Activated CD8-positive, alpha-beta memory T cell treated with anti-CD3 and anti-CD28 coated beads for 24 hours (primary cell): Measurements from ENCODE around the gene CAPN5.

ENCODE experiments used
- DNase-seq: peaks from one replicate; pipeline ENCODE4 v3.0.0-alpha.2; 2020

The CAPN5 gene

DNA sequence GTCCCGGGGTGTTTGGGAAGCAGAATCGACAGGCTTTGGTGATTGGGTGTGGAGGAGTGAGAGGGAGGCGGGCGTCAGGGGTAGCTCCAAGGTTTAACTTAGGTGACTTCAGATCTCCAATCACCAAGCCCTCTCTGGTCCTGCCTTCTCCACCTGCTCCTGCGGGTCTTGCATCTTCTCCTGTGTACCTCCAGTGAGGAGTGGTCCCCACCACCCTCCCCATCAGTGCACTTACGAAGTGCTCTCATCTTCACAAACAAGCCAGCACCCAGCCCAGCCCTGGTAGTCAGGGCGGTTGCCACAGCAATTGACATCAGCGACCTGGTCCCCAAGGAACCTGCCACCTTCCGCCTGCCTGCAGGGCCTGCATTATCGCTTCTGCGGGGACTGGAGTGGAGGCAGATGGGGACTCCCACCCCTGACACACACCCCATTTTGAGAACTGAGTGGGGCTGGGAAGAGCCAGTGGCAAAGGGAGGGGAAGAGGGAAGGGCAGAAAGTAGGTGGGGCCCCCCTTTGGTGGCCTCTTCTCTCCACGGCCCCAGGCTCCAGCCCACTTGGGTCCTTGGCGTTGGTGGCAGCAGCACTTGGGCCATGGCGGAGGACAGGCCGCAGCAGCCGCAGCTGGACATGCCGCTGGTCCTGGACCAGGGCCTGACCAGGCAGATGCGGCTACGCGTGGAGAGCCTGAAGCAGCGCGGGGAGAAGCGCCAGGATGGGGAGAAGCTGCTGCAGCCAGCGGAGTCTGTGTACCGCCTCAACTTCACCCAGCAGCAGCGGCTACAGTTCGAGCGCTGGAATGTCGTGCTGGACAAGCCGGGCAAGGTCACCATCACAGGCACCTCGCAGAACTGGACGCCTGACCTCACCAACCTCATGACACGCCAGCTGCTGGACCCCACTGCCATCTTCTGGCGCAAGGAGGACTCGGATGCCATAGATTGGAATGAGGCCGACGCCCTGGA lies 35.8 kb downstream of the CAPN5 start, which contains the start of gene OMP:
Gene OMP, plus strand, starts transcription at position 595 of the 965 bp plus-strand sequence. Its CDS starts 0 bp downstream, at position 595.
- DNase-seq = no peak

DNA sequence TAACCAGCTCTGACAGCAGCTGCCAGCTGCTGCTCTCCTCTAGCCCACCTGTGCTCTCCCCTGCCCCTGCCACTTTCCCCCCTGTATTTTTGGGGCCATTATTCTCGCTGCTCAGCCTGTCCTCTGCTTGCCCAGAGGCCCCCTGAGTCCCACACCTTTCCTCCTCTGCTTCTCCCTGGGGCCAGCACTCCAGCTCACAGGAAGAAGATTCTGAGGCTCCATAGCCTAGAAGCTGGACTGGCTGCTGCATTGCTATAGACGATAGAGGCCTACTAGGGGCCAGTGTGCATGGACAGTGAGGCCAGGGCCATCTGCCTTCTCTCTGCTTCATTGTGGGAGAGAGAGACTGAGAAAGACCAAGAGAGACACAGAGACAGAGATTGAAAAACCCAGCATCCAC lies 36.5 kb downstream of the CAPN5 start:
- DNase-seq = no peak

DNA sequence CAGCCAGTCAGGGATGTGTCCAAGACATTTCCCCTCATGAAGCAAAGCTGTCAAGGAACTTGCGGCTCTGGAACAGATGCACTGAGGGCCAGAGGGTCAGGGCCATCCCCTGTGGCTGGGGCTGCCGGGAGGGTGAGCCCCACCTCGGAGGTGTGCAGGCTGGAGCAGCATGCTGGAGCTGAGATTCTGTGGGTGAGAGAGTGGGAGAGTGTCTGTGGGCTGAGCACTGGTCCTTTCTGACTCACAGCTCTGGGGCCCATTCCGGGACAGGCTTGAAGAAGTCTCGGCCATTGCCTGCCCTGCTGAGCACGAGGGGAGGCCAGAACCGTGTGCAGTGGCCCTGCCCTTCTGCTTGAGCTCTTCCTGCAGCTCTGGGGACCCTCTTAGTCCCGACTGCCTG lies 38.0 kb downstream of the CAPN5 start:
- DNase-seq = no peak

DNA sequence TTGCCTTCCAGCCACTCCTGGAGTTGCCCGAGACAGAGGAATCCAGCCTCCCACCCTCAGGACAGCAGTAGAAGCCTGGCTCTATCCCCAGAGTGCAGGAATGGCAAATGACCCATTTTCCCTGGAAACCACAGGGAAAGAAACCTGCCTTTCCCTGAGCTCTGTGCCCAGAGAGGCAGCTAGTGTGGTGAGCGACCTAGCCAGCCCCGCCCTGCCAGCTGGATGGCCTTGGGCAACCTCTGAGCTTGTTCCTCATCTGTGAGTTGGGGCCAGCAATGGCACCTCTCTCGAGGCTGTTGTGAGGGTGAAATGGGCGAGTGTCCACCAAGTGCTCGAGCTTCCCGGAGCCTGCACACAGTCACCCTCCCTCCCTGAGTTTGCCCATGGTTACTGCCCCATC lies 39.5 kb downstream of the CAPN5 start:
- no peak for DNase-seq

DNA sequence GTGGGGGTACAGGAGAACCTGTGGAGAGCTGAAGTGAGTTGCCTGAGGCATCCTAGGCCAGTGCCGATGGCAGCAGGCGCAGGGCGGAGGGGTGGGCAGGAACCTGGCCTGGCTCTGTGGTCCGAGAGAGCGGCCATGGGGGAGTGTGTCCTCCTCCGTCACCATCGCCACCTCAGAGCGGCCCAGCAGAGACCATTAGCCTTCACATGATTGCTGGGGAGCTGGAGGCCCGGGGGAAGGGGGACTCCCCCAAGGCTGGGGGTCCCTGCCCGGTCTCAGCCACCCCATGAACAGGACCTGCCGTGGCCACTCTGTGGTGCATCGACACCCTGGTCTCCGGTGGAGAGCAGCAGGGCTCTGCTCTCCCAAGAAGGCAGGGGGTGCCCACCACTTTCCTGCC lies 40.0 kb downstream of the CAPN5 start:
- no peak for DNase-seq

DNA sequence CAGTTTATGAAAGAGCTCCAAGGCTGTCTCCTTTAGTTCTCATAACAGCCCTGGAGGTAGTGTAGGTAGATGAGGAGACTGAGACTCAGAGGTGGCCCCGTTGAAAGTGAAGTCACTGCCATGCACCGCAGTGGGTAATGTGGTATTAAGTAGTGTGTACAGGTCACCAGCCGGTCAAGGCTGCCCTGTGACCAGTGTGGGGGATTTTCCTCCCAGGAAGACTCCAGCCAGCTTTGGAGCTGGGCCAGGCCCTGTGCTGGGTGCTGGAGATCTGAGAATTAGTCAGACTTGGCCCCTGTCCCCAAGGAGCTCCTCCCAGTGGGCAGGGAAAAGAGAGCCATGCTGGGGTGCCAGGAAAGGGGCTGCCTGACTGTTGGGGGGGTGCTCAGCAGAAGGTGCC lies 41.2 kb downstream of the CAPN5 start:
- no peak for DNase-seq

DNA sequence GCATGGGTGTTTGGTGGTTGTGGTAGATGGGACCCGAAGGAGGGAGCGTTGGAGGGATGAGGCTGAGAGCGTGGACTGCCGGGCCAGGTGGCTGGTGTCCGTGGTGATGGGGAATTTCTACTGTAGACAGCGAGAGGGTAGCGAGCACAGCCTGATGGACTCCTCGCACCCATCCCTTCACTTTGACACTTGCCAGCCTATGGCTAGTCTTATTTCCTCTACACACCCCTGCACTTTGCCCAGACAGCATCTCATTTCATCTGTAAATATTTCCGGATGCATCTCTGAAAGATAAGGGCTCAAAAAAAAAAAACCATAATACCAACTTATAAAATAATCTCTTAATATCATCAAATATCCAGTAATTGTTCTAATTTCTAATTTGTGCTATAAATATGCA lies 41.7 kb downstream of the CAPN5 start:
- no peak for DNase-seq

DNA sequence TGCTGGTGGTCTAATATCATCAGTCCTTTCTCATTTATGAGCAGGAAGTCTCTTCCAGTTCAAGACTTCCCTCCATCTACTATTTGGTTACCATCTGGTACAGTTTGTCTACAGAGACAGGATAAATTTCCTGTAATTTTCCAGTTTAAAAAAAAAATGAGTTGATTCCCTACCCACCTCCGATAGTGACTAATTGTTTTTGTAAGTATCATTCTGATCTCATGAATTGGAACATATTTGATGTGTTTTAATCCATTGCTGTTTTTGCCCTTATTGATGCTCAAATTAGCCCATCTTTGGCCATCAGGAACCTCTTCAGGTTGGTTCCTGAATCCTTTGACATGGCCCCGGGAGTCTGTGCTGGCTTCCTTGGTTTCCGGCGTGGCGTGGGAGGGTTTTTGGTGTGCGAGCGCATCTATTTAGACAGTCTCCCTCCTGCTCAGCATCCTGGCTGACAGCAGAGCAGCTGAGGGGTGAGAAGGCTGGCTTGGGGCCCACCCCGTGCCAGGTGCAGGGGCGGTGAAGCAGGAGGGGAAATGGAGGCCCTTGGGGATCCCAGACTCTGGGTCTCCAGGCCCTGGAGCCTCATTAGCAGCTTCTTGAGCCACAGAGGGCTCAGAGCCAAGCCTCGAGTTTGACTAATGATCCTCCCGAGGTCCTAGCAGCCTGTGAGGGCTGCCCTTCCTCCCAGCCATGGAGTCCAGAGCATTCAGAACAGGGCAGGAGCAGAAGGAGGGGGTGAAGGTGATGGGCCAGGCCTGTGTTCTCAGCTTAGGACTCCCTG lies 42.7 kb downstream of the CAPN5 start:
- no peak for DNase-seq

DNA sequence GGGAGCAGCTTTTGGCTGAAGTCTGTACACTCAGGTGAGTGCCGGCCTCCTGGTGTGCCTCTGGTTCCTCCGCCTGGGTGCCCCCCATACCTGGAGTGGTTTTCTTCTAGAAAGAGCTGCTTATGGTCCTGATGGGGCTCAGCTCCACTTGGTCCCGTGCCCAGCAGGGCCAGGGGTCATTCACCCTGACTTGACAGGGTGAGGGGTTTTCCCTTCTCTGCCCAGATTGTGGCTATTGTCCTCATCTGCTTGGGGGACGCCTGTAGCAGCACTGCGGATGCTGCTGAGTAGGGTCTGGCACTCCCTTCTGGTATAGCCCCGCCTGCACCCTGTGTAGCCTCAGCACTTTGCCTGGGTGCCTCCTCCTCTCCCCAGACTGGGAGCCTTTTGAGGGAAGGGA lies 44.1 kb downstream of the CAPN5 start:
- no peak for DNase-seq

DNA sequence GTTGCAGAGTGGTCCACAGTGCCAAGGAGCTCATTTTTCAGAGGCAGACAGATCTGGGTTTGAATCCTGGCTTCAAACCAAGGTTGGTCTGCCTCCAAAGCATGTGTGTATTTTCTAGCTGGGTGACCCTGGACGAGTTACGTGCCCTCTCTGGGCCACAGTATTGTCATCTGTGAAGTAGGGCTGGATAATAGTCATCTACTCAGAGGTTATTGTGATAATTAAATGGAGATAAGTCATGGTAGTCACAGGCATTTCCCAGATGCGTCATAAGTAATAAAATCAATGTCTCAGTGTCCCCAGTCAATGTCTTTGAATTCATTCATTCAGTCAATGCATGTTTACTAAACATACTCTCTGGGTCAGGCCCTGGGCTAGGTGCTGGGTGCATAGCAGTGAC lies 44.5 kb downstream of the CAPN5 start:
- no peak for DNase-seq

DNA sequence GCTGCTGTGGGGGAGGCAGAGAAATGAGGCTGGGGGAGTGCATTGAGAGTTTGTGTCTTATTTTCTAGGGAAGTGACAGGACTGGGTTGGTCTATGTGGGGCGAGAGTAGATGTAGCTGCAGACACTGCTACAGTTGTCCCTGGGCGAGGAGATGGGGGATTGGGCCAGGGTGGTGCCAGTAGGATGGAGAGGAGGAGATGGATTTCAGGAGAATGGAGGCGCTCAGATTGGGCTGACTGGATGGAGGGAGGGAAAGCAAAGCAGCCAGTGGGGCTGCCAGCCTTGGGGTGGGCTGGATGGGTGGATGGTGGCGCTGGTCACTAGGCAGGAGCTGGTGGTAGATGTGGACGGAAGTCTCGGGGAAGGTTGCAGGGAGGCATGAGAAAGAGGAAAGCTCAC lies 45.2 kb downstream of the CAPN5 start:
- no peak for DNase-seq

DNA sequence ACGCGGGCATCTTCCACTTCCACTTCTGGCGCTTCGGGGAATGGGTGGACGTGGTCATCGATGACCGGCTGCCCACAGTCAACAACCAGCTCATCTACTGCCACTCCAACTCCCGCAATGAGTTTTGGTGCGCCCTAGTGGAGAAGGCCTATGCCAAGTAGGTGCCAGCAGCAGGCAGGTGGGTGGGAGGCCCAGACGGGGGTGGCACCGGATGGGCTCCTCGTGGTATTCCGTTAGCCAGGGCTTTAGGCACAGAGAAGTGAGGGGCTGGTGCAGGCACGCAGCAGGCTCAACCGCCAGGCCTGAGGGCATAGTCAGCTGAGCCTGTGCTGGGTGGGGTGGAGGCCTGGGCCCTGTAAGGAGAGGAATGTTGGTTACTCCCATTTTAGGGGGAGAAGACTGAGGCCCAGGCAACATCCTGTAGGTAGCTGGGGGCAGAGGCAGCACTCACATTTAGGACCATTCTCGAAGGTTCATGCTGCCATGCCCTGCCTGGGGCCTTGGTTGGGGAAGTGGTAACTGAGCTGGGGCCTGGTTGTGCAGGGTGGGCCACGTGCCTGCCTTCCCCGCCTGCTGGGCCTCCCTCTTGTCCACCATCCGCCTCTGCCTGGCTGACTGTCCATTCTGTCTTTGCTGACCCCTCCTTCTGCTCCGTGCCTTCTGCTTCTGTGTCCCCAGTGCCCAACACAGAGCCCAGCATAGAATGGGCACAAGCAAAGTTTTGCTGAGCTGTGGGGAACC lies 46.0 kb downstream of the CAPN5 start:
- no peak for DNase-seq

DNA sequence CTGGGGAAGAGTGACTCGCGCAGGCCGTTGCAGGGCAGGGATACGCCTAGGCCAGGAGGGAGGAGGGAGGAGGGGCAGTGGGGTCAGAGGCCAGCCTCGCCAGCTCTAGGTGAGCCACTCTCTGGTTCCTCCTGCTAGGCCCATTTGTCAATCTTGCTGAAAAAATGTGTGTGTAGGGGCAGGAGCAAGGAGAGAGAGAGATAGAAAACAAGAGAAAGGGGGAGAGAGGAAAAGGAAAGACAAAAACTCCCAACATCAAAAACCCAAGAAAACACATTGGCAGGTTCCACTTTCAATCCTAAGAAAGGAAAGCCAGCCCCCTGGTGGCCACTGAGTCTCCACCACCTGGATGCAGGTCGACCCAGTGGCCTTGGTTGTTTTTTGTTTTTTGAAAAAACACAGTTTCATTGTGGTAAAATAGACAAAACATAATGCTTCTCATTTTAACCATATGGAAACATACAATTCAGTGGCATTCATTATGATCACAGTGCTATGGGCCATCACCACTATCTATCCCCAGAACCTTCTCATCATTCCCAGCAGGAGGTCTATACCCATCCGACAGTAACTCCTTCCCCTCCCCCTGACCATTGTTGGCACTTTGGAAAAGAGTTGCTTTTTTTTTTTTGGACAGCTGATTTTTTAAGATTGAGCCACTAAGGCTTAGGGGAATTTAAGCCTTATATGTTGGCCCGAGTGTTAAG lies 46.8 kb downstream of the CAPN5 start:
- no peak for DNase-seq

DNA sequence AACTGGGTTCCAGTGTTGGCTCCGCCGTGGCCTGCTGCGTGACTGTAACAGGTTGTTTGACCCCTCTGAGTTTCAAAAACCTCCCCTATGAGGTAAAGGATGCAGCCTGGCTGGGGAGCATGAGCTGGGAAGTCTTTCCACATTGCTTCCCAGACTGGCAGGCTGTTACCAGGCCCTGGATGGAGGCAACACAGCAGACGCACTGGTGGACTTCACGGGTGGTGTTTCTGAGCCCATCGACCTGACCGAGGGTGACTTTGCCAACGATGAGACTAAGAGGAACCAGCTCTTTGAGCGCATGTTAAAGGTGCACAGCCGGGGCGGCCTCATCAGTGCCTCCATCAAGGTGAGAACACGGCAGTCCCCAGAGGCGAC lies 47.3 kb downstream of the CAPN5 start:
- no peak for DNase-seq

DNA sequence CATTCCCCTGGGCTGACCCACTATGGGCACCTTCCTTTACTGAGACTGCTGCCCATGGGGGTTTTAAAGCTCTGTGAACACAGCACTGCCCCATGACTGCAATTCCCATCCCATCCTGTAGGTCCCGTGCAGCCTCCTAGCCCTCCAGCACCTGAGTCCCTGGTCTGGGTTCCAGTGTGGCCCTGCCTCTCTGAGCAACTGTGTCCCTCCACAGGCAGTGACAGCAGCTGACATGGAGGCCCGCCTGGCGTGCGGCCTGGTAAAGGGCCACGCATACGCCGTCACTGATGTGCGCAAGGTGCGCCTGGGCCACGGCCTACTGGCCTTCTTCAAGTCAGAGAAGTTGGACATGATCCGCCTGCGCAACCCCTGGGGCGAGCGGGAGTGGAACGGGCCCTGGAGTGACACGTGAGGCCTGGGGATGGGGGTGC lies 48.4 kb downstream of the CAPN5 start:
- DNase-seq = no peak

DNA sequence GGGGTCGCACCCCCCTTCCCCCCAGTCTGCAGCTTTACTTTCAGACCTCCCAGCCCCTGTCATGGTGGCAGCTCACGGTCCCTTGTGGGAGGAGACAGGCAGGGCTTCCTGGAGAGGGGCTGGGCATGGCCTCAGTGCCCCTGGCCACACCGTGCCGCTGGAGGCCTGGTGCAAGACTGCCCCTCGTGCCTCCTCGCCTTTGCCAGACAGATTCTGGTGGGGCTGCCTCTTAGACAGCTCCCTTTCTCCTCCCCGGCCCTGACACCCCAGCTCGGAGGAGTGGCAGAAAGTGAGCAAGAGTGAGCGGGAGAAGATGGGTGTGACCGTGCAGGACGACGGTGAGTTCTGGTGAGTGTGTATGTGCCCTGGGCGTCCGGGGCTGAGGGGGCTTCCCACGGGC lies 49.2 kb downstream of the CAPN5 start:
- no peak for DNase-seq

DNA sequence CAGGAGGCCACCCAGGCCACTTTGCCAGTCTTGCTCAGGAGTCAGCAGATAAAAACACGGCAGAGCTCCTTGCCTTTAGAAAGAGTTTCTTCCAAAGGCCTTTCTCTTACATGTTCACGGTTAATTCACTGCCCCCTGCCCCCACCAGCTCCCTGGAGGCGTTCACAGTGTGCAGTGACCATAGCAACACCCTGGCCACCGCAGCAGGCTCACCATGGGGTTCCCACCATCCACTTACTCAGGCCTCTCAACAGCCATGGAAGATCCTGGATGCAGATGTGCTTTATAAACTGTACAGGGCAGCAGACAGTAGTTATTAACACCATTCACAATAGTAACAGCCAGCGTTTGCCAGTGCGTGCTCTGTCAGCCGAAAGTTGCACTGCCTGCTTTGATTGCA lies 50.7 kb downstream of the CAPN5 start:
- DNase-seq = no peak

DNA sequence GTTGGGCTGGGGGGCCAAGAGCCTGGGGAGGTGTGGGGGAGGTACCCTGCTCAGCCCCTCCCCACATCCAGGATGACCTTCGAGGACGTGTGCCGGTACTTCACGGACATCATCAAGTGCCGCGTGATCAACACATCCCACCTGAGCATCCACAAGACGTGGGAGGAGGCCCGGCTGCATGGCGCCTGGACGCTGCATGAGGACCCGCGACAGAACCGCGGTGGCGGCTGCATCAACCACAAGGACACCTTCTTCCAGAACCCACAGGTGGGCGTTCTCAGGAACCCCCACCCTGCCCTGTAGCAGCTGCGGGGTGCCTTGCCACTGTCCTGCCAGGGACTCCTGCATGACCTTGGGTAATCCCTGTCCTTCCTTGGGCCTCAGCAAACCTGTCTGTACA lies 51.3 kb downstream of the CAPN5 start:
- DNase-seq = no peak

DNA sequence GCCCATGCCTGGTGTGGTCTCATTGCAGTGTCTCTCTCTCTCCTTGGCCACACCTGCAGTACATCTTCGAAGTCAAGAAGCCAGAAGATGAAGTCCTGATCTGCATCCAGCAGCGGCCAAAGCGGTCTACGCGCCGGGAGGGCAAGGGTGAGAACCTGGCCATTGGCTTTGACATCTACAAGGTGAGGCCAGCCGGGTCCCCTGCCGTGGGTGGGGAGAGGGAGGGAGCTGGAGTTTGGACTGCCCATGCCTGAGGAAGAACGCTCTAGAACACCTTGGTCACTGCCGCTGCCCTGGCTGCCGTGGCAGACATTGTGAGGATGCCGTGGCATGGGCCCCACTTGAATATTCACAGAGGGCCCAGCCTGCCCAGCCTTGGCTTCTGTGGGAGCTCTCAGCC lies 52.2 kb downstream of the CAPN5 start:
- no peak for DNase-seq

DNA sequence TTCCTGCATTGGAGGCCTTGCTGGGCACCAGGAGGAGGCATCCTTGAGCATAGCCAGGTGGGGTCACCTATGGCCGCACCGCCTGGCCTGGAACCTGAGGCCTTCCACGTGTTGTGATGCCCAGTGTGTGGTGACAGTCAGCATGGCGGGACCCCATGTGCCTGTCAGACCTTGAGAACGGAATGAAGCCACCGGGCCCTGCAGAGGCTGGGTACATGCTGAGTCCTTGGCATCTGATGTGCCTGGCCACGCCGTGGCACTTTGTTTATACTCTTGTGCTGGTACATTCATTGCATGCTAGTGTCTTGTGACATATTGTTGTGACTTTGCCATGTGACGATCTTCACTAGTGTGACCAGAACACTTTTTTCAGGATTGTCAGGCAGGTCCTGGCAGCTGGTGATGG lies 52.8 kb downstream of the CAPN5 start:
- DNase-seq = no peak

DNA sequence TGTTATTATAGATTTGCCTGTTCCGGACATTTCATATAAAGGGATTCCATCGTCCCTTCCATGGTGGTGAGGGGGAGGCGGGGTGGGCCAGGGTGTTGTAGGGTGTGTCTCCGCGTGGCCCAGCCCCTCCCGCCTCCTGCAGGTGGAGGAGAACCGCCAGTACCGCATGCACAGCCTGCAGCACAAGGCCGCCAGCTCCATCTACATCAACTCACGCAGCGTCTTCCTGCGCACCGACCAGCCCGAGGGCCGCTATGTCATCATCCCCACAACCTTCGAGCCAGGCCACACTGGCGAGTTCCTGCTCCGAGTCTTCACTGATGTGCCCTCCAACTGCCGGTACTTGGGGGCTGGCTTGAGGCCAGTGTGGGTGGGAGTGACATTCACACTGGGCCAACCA lies 53.8 kb downstream of the CAPN5 start:
- DNase-seq = no peak

DNA sequence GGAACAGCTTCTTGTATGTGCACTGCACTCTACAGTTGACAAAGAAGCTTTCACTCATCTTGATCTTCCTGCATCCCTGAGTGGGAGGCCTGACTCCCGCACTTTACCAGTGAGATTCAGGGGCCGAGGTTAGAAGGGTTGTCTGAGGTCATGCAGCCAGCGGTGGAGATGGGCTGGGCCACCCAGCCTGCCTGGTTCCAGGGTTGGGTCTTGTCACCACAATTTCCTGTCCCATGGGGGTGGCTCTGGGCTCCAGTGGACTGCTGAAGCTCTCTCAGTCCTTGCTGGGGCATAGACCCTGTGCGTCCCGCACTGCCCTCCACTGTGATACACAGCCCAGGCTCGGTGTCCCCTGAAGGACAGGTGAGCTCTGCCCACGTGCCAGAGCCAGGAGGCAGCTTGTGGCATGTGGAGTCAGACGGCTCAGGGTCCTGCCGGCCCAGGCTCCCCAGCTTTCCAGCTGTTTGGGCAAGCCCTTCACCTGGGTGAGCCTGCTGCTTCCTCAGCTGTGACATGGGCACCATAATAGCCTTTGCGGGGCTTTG lies 54.4 kb downstream of the CAPN5 start:
- DNase-seq = no peak
